SK-N-SH (cell line): ENCODE results near the gene GABRR2.

Source experiments
- EP300 ChIP-seq, 2 experiments: IDR thresholded peaks; 2 replicates each; pipeline versions ENCODE4 v1.4.0 to v1.6.1; 2012; ENCODE audit warnings: borderline replicate concordance in 1 of 2, low read depth in 1 of 2, low read length in 1 of 2
- FOXM1 ChIP-seq: IDR thresholded peaks from 2 replicates; pipeline ENCODE4 v1.4.0; 2012; ENCODE audit warnings: low read depth, mild to moderate bottlenecking
- GATA2 ChIP-seq: sonication (generic); formaldehyde crosslinking; IDR thresholded peaks from 2 replicates; pipeline ENCODE4 v1.5.0; 2020; ENCODE audit warnings: mild to moderate bottlenecking, missing genetic modification reagents
- POLR2AphosphoS5 ChIP-seq: IDR thresholded peaks from 2 replicates; pipeline ENCODE4 v1.6.1; 2012; ENCODE audit warnings: low read depth, low read length
- RAD21 ChIP-seq: IDR thresholded peaks from 2 replicates; pipeline ENCODE4 v1.6.1; 2012; ENCODE audit warnings: mild to moderate bottlenecking, low read length
- RFX5 ChIP-seq: IDR thresholded peaks from 2 replicates; pipeline ENCODE4 v1.6.1; 2012; ENCODE audit warnings: mild to moderate bottlenecking, improper control_type of control experiment, low read length
- SMC3 ChIP-seq: IDR thresholded peaks from 2 replicates; pipeline ENCODE4 v1.6.1; 2012; ENCODE audit warnings: low read depth, low read length, improper control_type of control experiment
- TCF12 ChIP-seq: IDR thresholded peaks from 2 replicates; pipeline ENCODE4 v1.4.0; 2012
- TEAD4 ChIP-seq: IDR thresholded peaks from 2 replicates; pipeline ENCODE4 v1.4.0; 2012; ENCODE audit warnings: mild to moderate bottlenecking, borderline replicate concordance; ENCODE audit not compliant: insufficient read depth
- TF ChIP-seq, protein P1 (sequence below): fragments of 200-600 bp; sonication (generic); IDR thresholded peaks from 2 replicates; pipeline ENCODE4 v1.6.1; 2017; ENCODE audit warnings: antibody characterized with exemption, mild to moderate bottlenecking, moderate library complexity

DNA sequence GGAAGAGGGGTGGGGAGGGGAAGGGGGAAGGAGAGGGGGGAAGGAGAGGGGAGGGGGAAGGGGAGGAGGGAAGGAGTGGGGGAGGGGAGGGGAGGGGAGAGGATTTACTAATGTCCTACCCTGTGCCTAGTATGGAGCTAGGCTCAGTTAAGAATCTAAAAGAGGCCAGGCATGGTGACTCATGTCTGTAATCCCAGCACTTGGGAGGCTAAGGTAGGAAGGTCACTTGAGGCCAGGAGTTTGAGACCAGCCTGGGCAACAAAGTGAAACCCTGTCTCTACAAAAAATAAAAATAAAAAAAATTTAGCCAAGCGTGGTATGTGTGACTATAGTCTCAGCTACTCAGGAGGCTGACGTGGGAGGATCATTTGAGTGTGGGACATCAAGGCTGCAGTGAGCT lies 24.5 kb upstream of the GABRR2 start:
- TF ChIP-seq POLR2AphosphoS5 (no peak), TCF12 (no peak), RFX5 (no peak), EP300 (IDR thresholded peaks at IDR 0.05; ENCODE audit: borderline replicate concordance in 1 of 2, low read depth in 1 of 2, low read length in 1 of 2) (no peak), SMC3 (no peak), GATA2 (no peak), RAD21 (no peak), FOXM1 (no peak), TEAD4 (no peak)
- TF ChIP-seq, protein P1, sequence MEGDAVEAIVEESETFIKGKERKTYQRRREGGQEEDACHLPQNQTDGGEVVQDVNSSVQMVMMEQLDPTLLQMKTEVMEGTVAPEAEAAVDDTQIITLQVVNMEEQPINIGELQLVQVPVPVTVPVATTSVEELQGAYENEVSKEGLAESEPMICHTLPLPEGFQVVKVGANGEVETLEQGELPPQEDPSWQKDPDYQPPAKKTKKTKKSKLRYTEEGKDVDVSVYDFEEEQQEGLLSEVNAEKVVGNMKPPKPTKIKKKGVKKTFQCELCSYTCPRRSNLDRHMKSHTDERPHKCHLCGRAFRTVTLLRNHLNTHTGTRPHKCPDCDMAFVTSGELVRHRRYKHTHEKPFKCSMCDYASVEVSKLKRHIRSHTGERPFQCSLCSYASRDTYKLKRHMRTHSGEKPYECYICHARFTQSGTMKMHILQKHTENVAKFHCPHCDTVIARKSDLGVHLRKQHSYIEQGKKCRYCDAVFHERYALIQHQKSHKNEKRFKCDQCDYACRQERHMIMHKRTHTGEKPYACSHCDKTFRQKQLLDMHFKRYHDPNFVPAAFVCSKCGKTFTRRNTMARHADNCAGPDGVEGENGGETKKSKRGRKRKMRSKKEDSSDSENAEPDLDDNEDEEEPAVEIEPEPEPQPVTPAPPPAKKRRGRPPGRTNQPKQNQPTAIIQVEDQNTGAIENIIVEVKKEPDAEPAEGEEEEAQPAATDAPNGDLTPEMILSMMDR = no peak
